EL (cell line): ENCODE results near the gene GJB4.
"Not testable (repeated sequence)": the region's sequence is repeated elsewhere in the genome, so short reads cannot be mapped to it uniquely, and the experiment has no call there.

ENCODE experiments used
- DNase-seq: peaks from one replicate; pipeline ENCODE4 v3.0.0-alpha.2; 2016

GJB4 gene

DNA sequence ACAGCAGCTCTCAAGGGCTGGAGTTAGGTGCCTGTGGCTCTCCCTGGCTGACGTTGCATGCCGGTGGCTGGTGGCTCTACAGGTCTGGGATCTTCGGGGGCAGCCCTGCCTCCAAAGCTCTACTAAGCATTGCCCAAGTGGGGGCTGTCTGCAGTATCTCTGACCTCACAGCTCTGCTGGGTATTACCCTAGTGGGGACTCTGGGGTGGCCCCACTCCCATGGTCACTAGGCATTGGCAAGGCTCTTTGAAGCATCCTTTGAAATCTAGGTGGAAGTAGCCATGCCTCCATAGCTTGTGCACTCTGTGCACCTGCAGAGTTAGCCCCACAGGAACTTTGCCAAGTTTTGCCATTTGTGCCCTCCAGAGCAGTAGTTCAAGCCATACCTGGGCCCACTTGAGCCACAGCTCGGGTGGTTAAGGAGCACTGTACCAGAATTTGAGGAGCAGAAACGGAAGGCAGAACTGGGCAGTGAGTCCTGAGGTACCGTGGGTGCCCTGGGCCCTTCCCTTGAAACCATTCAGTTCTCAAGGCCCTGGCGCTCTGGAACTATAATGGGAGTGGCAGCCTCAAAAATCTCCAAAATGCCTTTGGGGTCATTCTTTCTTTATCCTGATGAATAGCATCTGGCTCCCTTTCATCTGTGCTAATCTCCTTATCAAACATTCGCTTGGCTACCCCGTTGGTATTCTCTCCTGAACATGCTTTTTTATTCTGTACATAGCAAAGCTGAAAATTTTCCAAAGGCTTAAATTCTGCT lies 48.7 kb downstream of the GJB4 start:
- DNase-seq: no peak

DNA sequence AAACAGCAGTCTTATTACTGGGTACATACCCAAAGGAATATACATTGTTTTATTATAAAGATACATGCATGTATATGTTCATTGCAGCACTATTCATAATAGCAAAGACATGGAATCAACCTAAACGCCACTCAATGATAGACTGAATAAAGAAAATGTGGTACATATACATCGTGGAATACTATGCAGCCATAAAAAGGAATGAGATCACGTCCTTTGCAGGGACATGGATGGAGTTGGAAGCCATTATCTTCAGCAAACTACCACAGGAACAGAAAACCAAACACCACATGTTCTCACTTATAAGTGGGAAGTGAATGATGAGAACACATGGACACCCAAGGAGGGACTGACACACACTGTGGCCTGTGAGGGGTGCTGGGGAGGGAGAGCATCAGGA lies 51.2 kb downstream of the GJB4 start:
- DNase-seq: not testable (repeated sequence)
